Lower lobe of right lung (tissue), 2 donors: ENCODE measurements around the gene MACROD1. TPM values are rescaled to one million over a fixed set of nuclear protein-coding genes. Genes with fewer than 3 reads are reported as not detected.
"Not testable (repeated sequence)": the region's sequence is repeated elsewhere in the genome, so short reads cannot be mapped to it uniquely, and the experiment has no call there.

Experiments
- ATAC-seq, 2 donors: fragments of 200-7000 bp; cut with Tn5 transposase; one replicate each; pipeline ENCODE4 v1.9.1; 2020 to 2022; ENCODE audit warnings: mild to moderate bottlenecking in 2 of 2, moderate library complexity in 2 of 2
- DNase-seq: peaks from one replicate; pipeline ENCODE4 v3.0.0-alpha.2; 2020
- H3K27ac ChIP-seq: fragments of 200-600 bp; one replicate; pipeline ENCODE4 v1.8.0; 2022
- H3K27me3 ChIP-seq: fragments of 200-600 bp; one replicate; pipeline ENCODE4 v1.8.0; 2022; ENCODE audit warnings: low read depth
- H3K36me3 ChIP-seq: fragments of 200-600 bp; one replicate; pipeline ENCODE4 v1.8.0; 2022; ENCODE audit warnings: mild to moderate bottlenecking
- H3K4me1 ChIP-seq: fragments of 200-600 bp; one replicate; pipeline ENCODE4 v1.8.0; 2022
- H3K4me3 ChIP-seq: fragments of 200-600 bp; one replicate; pipeline ENCODE4 v1.8.0; 2022; ENCODE audit warnings: mild to moderate bottlenecking
- H3K9me3 ChIP-seq: fragments of 200-600 bp; one replicate; pipeline ENCODE4 v1.8.0; 2022
- CTCF ChIP-seq: fragments of 200-600 bp; IDR thresholded peaks from one replicate; pipeline ENCODE4 v1.8.0; 2022; ENCODE audit warnings: antibody characterized with exemption, mild to moderate bottlenecking
- intact Hi-C: fragments of 100-400 bp; cut with DNase I; formaldehyde crosslinking; loops from one replicate; pipeline ENCODE4 v1.11.0; 2022
- total RNA-seq: library from RNA; stranded (reverse); fragmentation: NEBNext Ultra II Directional; extraction: Animal tissue kit (Norgen Biotek cat#: 25700); gene quantifications from one replicate; pipeline ENCODE4 v1.2.1, GENCODE V29; 2021
- donor health status: DM: no; HTN: yes; CAD: no; lungs with severe emphysema.

MACROD1 gene
- total RNA-seq, 1 donor from 2014 or later = 15.0 TPM

DNA sequence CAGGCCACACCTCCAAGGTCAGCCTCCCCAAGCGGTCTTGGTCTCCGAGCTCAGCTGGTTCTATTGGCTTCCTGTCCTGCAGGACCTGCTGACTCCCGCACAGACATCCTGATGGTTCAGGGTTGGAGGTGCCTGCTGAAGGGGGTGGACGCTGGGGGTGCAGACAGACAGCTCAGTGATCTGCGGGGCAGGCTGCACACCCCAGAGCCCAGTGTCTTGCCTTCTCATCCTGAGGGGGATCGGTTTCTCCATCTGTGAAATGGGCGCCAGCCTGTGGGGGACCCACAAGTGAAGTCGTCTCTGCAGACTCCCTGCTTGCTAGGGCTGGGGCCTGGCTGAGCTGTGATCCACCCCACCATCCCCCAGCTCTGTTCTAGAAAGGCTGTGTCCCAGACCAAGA, 116.4 kb downstream of the MACROD1 start:
- TF ChIP-seq CTCF = no peak
- Histone ChIP-seq H3K4me3 (no peak overlapping the region), H3K27ac (no peak overlapping the region), H3K27me3 (no peaks in the 10 kb centered on the region), H3K36me3 (no peaks in the 10 kb centered on the region), H3K4me1 (no peaks in the 10 kb centered on the region), H3K9me3 (no peaks in the 10 kb centered on the region)
- DNase-seq (no peak), ATAC-seq (no peak)
- intact Hi-C loops = no loop called here

GRCh38 chr11:64048042-64048854, 117.7 kb downstream of the MACROD1 start:
- Histone ChIP-seq H3K27ac (no peak overlapping the region), H3K9me3 (no peaks in the 10 kb centered on the region), H3K36me3 (no peaks in the 10 kb centered on the region), H3K4me1 (no peaks in the 10 kb centered on the region), H3K4me3 (no peak overlapping the region), H3K27me3 (no peaks in the 10 kb centered on the region)
- TF ChIP-seq CTCF = no peak
- ATAC-seq = no peak
- intact Hi-C loops = no loop called here
- no peak for DNase-seq

DNA sequence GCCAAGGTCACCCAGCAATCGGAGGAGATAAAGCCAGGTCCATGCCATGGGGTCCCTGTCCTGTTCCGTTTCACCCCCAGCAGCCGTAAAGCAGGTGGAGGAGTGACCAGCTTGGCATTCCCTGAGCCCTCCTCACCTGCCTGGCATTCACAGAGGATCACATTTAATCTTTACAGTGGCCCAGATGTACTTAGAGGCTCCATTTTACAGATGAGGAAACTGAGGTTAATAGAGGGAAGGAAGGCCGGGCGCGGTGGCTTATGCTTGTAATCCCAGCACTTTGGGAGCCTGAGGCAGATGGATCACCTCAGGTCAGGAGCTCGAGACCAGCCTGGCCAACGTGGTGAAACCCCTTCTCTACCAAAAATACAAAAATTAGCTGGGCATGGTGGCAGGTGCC, 118.5 kb downstream of the MACROD1 start:
- DNase-seq, H3K4me3 ChIP-seq, H3K27me3 ChIP-seq, intact Hi-C loops, H3K9me3 ChIP-seq, H3K36me3 ChIP-seq, ATAC-seq, H3K4me1 ChIP-seq, H3K27ac ChIP-seq: not testable (repeated sequence)

DNA sequence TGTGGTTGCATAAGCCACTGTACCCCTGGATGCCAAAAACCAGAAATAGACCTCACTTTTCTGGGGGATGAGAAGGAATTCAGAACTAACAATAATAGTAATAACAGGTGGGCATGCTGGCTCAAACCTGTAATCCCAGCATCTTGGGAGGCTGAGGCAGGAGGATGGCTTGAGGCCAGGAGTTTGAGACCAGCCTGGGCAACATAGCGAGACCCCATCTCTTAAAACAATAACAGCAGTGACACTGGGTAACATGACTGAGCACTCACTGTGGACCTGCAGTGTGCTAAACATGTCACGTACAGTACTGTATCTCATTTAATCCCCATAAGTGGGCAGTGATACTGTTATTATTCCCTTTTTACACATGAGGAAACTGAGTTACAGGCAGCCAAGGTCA, 120.2 kb downstream of the MACROD1 start:
- H3K27ac ChIP-seq = no peak overlapping the region
- no peaks in the 10 kb centered on the region for H3K27me3 ChIP-seq
- DNase-seq = no peak
- intact Hi-C loops = no loop called here
- ATAC-seq = no peak
- H3K36me3 ChIP-seq = no peaks in the 10 kb centered on the region
- H3K4me3 ChIP-seq = no peak overlapping the region
- no peaks in the 10 kb centered on the region for H3K9me3 ChIP-seq
- H3K4me1 ChIP-seq = no peaks in the 10 kb centered on the region
- no peak for TF ChIP-seq CTCF

- intact Hi-C loops = no loop called here
- Histone ChIP-seq H3K4me1 (no peaks in the 10 kb centered on the region), H3K9me3 (no peaks in the 10 kb centered on the region), H3K4me3 (no peak overlapping the region), H3K27me3 (no peaks in the 10 kb centered on the region), H3K36me3 (no peaks in the 10 kb centered on the region), H3K27ac (no peak overlapping the region)
- no peak for DNase-seq
- ATAC-seq = no peak
- no peak for TF ChIP-seq CTCF
These were observed 121.1 kb downstream of the MACROD1 start for GRCh38 chr11:64044730-64045393.

GRCh38 chr11:64043545-64043944, 122.4 kb downstream of the MACROD1 start:
- ATAC-seq (no peak), DNase-seq (no peak)
- no peak for TF ChIP-seq CTCF
- intact Hi-C loops = no loop called here
- Histone ChIP-seq H3K4me1 (no peaks in the 10 kb centered on the region), H3K27me3 (no peaks in the 10 kb centered on the region), H3K9me3 (no peaks in the 10 kb centered on the region), H3K36me3 (no peaks in the 10 kb centered on the region), H3K4me3 (no peak overlapping the region), H3K27ac (no peak overlapping the region)
